GOT3 (cell line): ENCODE measurements around the gene MAP1LC3B2.

Experiments used
- DNase-seq: peaks from one replicate; lab custom pipeline; 2025; ENCODE audit warnings: mixed read lengths; lab: John Stamatoyannopoulos, UW

Gene MAP1LC3B2

GRCh38 chr12:116595672-116596071 lies 36.5 kb downstream of the MAP1LC3B2 start:
- no peak for DNase-seq

GRCh38 chr12:116597886-116598285 lies 38.7 kb downstream of the MAP1LC3B2 start:
- no peak for DNase-seq

GRCh38 chr12:116598311-116599284 lies 39.4 kb downstream of the MAP1LC3B2 start:
- DNase-seq, result no peak

DNA sequence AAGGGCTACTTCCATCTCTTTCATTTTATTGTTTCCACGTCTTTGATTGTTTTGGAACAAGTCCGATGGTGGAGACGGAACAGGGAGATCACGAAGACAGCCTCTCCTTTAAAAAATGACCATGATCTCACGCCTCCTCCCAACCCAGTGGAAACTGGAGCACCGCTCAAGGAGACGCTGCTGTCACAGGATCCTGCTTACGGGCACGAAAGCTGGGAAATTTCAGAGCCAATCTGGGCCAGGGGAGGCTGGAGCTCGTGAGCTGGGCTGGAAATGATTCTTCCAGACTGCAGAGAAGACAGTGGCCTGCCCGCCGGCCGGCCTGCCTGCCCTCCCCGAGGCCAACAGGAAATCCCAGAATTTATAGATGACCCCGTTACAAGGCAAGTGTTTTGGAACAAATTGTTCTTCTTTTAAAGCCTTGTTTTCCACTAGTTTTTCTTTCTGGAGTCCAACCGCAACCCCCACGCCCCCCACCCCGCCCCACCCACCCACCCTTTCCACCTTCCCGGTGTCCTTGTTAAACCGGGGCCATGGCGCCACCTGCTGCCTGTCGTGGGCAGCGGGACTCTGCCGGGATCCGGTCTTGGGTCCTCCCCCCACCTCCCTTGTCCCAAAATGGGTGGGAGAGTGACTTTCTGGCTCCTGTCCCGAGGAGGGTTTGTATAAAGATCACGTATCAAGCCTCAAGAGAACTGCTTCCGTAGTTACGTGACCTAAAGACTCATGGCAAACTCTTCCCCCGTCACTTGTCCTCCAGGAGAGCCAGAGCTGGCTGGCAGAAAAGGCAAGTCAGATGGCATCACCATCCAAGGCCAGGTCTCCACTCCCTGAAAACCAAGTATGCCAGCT lies 40.3 kb downstream of the MAP1LC3B2 start:
- peak; percentile 51 for DNase-seq

DNA sequence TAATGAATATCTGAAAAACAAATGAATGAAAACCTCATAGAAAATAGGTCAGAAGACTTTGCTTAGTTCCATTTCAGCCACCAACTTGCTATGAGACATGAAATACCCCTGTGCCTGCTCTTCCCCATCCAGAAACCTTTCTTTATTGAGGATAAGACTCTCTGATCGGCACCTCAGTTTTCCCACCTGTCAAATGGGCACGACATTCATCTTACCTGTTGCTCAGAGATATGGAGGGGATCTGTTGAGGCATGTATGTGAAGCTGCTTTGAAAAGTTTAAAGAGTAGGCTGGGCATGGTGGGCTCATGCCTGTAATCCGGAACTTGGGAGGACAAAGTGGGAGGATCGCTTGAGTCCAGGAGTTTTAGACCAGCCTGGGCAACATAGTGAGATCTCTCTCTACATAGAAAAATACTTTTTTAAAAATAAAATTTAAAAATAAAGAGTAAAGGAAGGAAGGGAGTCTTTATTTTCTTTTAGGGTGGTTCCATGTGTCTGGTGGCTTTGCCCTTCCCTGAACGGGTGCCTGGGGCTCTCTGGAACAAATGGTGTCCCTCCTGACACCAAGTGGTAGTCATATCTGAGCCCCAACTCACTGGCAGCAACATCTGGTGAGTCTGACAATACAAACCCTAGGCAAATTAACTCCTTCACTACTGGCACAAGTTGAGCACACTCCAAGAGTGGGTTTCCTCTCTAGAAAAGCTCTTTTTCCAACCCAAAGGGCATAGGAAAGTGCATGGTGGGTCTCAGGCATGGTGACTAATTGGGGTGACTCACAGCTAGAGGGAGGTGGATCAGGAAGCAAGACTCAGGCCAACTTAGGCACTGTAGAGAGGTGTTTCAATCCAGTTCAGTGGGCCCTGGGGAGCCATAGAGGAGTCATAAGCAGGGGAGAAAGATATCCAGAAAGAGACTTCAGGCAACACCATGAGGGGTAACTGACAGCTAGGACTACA lies 42.1 kb downstream of the MAP1LC3B2 start:
- DNase-seq, result no peak

GRCh38 chr12:116601933-116602810 lies 43.0 kb downstream of the MAP1LC3B2 start:
- no peak for DNase-seq

GRCh38 chr12:116603546-116604177 lies 44.5 kb downstream of the MAP1LC3B2 start:
- no peak for DNase-seq

DNA sequence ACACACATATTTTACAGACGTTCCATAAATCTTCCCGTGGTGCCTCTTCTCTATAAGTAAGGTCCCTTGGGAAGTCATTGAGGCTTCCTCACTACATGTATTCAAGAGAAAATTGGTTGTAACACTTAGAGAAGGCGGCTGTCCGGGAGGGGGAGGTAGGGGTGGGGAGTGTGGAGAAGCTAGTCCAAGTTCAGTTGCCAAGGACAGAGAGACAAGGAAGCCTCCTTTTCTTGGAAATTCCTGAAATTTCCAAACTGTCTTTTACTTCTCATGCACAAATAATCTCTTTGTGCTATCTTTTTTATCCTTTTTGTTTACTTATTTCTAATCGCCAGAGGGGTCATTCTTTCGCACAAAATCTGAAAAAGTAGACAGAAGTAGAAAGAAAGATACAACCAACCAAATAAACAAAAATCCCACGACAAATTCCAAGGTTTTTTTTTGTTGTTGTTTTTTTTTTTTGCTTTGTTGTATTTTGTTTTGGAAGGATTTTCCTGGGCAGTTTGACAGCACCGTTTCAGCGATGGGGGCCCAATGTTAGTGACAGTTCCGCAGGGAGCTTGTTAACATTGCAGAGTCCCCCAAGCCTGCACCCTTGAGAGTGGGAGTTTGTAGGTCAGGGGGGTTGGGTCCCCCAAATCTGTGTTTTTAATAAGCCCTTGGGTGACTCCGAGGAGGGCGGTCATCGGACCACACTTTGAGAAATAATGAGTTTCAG lies 45.2 kb downstream of the MAP1LC3B2 start:
- no peak for DNase-seq

DNA sequence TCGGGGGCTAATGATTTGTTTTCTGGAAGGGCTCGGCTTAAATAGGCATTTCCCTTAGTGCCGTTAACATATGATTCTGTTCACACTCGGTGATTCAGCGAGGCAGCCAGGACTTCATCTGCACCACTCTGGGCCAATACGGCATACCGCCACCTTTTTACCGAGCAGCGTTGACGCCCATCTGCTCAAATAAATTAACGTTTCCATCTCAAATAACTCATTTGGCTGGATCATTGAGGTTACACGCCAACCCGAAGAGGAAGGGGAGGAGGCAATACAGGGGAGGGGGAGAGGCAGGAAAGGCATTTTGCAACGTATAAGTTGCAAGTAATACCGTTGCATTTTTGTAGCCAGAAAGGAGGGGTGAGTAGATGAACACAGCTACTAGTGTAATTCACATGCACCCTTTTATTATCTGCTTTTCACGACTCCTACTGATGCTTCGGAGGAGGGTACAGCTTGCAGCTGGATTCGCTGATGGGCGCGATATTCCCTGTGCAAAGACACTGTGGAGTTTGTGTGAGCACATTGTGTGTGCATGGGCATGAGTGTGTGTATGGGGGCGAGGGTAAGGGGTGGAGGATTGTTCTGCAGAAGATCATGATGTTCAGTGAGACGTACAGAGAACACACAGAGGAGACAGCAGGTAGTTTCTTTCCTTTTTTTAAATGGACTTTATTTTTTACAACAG lies 45.9 kb downstream of the MAP1LC3B2 start:
- no peak for DNase-seq

DNA sequence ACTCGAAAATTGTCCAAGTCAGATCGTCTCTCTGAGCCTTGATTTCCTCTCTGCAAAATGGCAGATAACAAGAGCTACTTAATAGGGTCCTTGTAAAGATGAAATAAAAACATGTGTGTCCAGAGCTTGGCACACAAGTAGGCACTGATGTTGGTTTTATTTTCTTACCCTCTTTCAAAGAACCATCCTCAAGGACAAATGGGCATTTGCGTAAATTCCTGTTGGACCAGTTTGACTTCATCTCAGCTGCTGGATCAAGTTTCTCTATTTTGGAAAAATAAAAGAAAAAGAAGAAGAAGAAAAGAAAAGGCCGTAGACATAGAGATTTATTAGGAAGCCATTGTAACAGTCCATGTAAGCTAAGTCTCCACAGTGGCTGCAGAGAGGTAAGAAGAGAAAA lies 47.2 kb downstream of the MAP1LC3B2 start:
- DNase-seq, result no peak

- no peak for DNase-seq
Observed at GRCh38 chr12:116607039-116607438, 47.9 kb downstream of the MAP1LC3B2 start.

GRCh38 chr12:116609319-116610114 lies 50.3 kb downstream of the MAP1LC3B2 start:
- no peak for DNase-seq

GRCh38 chr12:116610971-116611541 lies 51.9 kb downstream of the MAP1LC3B2 start:
- DNase-seq, result no peak

- DNase-seq, result no peak
Observed at GRCh38 chr12:116612436-116612835, 53.3 kb downstream of the MAP1LC3B2 start.

DNA sequence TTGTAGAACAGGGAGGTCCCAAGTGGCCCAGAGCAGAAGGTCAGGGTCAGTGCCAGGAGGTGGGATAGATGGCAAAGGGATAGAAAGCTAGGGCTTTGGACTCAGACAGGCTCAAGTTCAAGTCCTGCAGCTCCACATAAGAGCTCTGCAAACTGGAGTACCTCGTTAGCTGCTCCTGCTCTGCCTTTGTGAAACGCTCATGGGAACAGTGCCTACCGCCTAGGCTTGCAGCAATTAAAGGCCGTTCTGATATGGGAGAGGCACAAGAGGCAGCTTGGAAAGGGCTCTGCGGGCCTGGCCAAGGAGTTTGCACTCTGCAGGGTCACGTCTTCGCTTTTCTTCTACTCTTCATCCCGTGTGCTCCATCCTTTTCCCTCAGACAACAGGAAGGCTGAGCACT lies 54.1 kb downstream of the MAP1LC3B2 start:
- no peak for DNase-seq

DNA sequence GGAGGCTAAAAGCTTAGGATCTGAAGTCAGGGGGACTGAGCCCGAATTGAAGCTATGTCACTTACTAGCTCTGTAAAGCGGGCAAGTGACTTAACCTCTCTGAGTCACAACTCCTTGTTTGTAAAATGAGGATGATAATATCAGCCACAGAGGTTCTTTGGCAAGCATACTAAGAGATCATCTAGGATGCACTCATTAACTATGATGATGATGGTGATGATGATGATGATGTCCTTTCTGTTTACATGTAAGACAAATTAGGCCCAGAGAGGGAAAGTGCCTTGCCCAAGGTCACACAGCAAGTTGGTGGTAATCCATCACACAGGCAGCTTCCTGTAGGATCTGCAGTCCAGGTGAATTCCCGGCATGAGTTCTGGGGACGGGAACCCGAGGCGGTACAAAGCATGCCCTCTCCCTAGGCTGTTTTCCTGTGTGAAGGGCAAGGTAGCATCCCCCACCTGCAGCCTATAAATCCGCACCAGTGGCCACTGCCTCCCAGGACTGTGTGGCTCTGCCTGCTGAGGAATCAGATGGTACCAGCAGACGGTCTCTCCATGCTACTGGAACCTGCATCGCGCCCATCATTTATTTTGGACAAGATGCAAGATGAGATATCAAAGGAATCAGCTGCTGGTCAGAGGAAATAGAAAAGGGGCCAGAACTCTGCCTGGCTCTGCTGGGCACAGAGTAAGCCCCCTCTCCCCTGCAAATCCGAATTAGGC lies 55.2 kb downstream of the MAP1LC3B2 start:
- no peak for DNase-seq
